Measurements from ENCODE around the gene RSPO4.

- TF ChIP-seq EZH2 (IDR thresholded peaks at IDR 0.05; ENCODE audit: insufficient read depth, poor library complexity, severe bottlenecking), result no peak
- TF ChIP-seq EZH2phosphoT487 (IDR thresholded peaks at IDR 0.05; ENCODE audit: insufficient read depth, low read depth), result no peak
Observed at GRCh38 chr20:925516-925915, 76.6 kb downstream of the RSPO4 start.

All from GM23248 (cell line).